ENCODE results near the gene SMIM41.

SMIM41 gene

GRCh38 chr12:52116222-52117125, 37.0 kb downstream of the SMIM41 start:
- peak overlapping the region; percentile 88 for H3K27ac ChIP-seq
- TF ChIP-seq, protein P1, sequence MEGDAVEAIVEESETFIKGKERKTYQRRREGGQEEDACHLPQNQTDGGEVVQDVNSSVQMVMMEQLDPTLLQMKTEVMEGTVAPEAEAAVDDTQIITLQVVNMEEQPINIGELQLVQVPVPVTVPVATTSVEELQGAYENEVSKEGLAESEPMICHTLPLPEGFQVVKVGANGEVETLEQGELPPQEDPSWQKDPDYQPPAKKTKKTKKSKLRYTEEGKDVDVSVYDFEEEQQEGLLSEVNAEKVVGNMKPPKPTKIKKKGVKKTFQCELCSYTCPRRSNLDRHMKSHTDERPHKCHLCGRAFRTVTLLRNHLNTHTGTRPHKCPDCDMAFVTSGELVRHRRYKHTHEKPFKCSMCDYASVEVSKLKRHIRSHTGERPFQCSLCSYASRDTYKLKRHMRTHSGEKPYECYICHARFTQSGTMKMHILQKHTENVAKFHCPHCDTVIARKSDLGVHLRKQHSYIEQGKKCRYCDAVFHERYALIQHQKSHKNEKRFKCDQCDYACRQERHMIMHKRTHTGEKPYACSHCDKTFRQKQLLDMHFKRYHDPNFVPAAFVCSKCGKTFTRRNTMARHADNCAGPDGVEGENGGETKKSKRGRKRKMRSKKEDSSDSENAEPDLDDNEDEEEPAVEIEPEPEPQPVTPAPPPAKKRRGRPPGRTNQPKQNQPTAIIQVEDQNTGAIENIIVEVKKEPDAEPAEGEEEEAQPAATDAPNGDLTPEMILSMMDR (IDR thresholded peaks at IDR 0.05): peak; percentile 75

DNA sequence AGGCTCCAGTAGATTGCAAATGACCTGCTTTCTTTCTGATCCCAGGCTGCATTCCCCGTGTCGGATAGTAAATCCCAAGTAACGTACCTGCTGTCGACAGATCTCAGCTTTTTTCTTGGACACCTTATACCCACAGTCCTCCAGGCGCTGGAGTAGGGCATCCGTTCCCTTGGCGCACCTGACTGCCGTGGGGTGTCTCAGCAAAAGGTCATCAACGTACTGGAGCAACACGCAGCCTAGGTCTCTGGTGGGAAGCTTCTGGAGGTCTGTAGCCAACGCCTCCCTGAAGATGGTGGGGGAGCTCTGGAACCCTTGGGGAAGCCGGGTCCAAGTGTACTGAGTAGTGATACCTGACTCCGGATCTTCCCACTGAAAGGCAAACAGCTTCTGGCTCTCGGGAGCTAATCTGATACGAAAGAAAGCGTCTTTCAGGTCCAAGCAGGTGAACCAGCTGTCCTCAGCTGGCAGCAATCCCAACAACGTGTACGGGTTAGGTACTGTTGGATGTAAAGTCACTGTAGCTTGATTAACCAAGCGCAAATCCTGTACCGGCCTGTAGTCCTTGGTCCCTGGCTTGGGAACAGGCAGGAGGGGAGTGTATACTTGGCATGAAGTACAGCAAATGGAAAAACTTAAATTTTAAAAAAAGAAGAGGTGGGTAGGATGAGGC, 38.4 kb downstream of the SMIM41 start:
- peak overlapping the region; percentile 88 for H3K27ac ChIP-seq

DNA sequence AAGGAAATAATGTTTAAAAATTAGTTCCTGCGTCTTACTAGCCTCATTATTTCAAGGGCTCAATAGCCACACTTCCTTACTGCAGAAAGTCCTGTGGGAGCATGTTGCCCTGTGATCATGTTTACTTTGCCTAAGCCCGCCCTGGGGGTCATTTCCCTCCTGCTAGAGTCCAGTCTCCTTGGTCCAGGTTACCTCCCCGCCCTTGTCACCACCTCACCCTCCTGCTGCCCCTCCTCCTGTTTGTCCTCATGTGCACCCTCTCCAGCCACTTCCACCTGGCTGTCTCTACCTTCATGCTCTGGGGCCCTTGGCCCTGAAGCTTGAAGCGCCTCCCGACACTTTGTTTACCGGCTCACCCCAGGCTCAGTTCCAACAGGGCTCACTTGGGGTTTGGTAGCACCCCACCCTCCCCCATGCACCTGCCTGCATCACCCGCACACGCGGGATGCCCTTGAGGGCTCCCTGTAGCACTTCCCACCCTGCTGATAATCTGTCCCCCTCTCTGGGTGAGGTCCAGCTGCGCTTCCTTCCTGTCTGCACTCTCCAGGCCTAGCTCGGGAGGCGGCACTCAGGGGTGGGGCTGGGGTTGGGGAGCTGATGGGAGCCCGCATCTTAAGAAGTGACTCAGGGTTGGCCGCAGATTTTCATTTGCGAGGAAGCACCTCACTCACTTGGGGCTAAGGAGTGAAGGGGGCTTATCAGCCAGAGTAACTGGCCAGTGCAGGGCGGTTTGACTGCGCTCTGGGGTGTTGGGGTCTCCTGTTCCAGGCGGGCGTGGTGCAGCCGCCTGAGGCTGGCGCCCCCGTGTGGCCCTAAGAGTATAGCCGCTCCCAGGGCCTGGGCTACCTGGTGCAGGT, 40.1 kb downstream of the SMIM41 start:
- peak overlapping the region; percentile 88 for H3K27ac ChIP-seq
- TF ChIP-seq ZFX (IDR thresholded peaks at IDR 0.05; ENCODE audit: borderline replicate concordance): no peak
- TF ChIP-seq, protein P1 (IDR thresholded peaks at IDR 0.05): peak; percentile 93

- TF ChIP-seq, protein P1 (IDR thresholded peaks at IDR 0.05): no peak
- no peak for TF ChIP-seq ZFX (IDR thresholded peaks at IDR 0.05; ENCODE audit: borderline replicate concordance)
- peak overlapping the region; percentile 38 for H3K27ac ChIP-seq
These were observed 41.7 kb downstream of the SMIM41 start for GRCh38 chr12:52120951-52121823.

DNA sequence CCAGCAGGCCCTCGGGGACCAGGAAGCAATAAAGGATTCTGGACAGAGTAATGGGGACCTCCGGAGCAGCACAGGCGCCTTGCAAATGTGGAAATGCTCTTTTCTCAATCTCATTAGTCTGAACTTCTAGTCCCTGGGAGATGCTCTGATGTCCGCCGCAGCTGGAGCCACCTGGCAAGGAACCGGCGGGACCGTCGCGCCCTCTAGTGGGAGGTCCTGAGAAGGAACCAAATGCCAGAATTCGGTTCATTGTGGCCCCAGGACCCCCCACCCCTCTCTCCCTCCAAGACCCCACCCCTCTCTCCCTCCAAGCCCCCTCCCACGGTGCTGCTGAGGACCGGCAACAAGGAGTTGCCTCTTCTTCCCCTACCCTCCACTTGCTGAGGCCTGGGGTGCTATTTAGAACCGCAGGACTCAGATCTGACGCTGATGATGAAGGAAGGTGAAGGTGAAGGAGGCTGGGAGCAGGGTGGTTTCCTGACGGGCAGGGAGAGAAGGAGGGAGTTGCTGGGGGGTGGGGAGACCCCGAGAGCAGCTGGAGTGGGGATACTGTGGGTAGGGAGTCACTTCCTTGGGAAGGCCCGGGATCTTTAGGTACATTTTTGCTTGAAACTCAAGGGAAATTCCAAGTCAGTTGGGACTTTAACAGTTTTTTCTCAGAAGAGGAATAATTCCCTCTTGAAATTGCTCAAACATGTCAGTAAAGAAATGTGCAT, 42.5 kb downstream of the SMIM41 start:
- TF ChIP-seq, protein P1 (IDR thresholded peaks at IDR 0.05): peak; percentile 98
- no peak for TF ChIP-seq ZFX (IDR thresholded peaks at IDR 0.05; ENCODE audit: borderline replicate concordance)
- H3K27ac ChIP-seq: peak overlapping the region; percentile 100

DNA sequence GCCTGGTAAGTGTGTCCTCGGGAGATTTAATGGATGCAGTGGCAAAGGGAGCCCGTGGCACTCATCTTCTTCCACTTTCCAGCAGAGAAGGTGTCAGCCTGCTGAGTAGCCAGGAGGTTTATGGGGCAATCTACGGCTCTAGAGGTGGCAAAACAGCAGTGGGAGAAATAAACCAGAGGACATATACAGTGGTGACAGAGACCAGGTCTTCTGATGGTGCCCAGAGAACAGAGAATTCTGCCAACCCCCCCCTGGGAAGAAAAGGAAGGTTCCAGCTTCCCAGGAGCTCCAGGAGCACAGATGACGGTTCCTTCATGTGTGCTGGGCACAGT, 43.0 kb downstream of the SMIM41 start:
- TF ChIP-seq ZFX (IDR thresholded peaks at IDR 0.05; ENCODE audit: borderline replicate concordance): no peak
- TF ChIP-seq, protein P1 (IDR thresholded peaks at IDR 0.05): no peak
- H3K27ac ChIP-seq: peak overlapping the region; percentile 100

Measured in 22Rv1 (cell line).